Panc1 (cell line): Measurements from ENCODE around the gene CAMK4. TPM values are rescaled to one million over a fixed set of nuclear protein-coding genes. Genes with fewer than 3 reads are reported as not detected.

Experiments
- ATAC-seq: fragments of 200-7000 bp; cut with Tn5 transposase; 2 replicates; pipeline ENCODE4 v1.9.1; 2020; ENCODE audit warnings: mild to moderate bottlenecking, moderate library complexity
- BruUV-seq: library from RNA; stranded (reverse); fragments of 400-500 nt; replicated peaks from 2 replicates; lab custom pipeline; 2021; lab: Mats Ljungman, UMichigan
- CTCF ChIA-PET: fragments of 300-600 bp; sonication (Branson Sonifier 250); formaldehyde crosslinking; loops from one replicate; lab custom pipeline; 2022; ENCODE audit warnings: antibody characterized with exemption; lab: Charles Lee
- POLR2A ChIA-PET: fragments of 300-600 bp; sonication (Branson Sonifier 250); formaldehyde crosslinking; loops from one replicate; lab custom pipeline; 2022; ENCODE audit warnings: antibody characterized with exemption; lab: Charles Lee
- DNase-seq: peaks from one replicate; pipeline ENCODE4 v3.0.0-alpha.2; 2010; ENCODE audit warnings: low read depth, low spot score
- H3K27ac ChIP-seq: 2 replicates; pipeline ENCODE4 v1.5.1; 2011; ENCODE audit warnings: mild to moderate bottlenecking, low read length, inconsistent platforms
- H3K27me3 ChIP-seq: fragments of 200-500 bp; sonication (Bioruptor generic); 2 replicates; pipeline ENCODE4 v1.6.0; 2014; ENCODE audit warnings: low read length, inconsistent platforms; ENCODE audit not compliant: control insufficient read depth, insufficient read depth
- H3K36me3 ChIP-seq: fragments of 200-500 bp; sonication (Bioruptor generic); 2 replicates; pipeline ENCODE4 v1.5.1; 2014; ENCODE audit warnings: inconsistent platforms, mild to moderate bottlenecking, low read length, moderate library complexity; ENCODE audit not compliant: control insufficient read depth, insufficient read depth
- H3K4me1 ChIP-seq: 2 replicates; pipeline ENCODE4 v1.5.1; 2011; ENCODE audit warnings: inconsistent platforms, mild to moderate bottlenecking, low read length, moderate library complexity; ENCODE audit not compliant: control insufficient read depth, insufficient read depth
- H3K4me3 ChIP-seq, 2 experiments: 2 replicates each; pipeline ENCODE4 v1.5.1; 2011 to 2012; ENCODE audit warnings: low read depth in 2 of 2, low read length in 2 of 2, mild to moderate bottlenecking in 2 of 2, inconsistent platforms in 1 of 2, moderate library complexity in 1 of 2
- H3K9me3 ChIP-seq: fragments of 200-500 bp; sonication (Bioruptor generic); 2 replicates; pipeline ENCODE4 v1.5.1; 2014; ENCODE audit warnings: low read depth, mild to moderate bottlenecking, inconsistent platforms, low read length, moderate library complexity; ENCODE audit not compliant: control insufficient read depth, insufficient read depth
- CTCF ChIP-seq: fragments of 450-650 bp; IDR thresholded peaks from 2 replicates; pipeline ENCODE4 v1.5.1; 2017; ENCODE audit warnings: mild to moderate bottlenecking
- POLR2AphosphoS5 ChIP-seq: IDR thresholded peaks from 2 replicates; pipeline ENCODE4 v1.6.1; 2012; ENCODE audit warnings: mild to moderate bottlenecking, low read depth, low read length, moderate library complexity
- REST ChIP-seq, 2 experiments: IDR thresholded peaks; 2 replicates each; pipeline ENCODE4 v1.6.1; 2011 to 2012; ENCODE audit warnings: low read depth in 2 of 2, control low read depth in 1 of 2, low read length in 1 of 2, mild to moderate bottlenecking in 1 of 2, moderate library complexity in 1 of 2; ENCODE audit not compliant: insufficient read depth in 1 of 2
- SIN3A ChIP-seq: IDR thresholded peaks from 2 replicates; pipeline ENCODE4 v1.6.1; 2012; ENCODE audit warnings: low read depth, mild to moderate bottlenecking, low read length, moderate library complexity, borderline replicate concordance; ENCODE audit not compliant: insufficient read depth
- TCF7L2 ChIP-seq: IDR thresholded peaks from 2 replicates; pipeline ENCODE4 v1.6.1; 2011; ENCODE audit warnings: mild to moderate bottlenecking, low read depth, low read length, inconsistent platforms
- in situ Hi-C: cut with HindIII; loops from 2 replicates; pipeline ENCODE4 v1.10.0; 2016; ENCODE audit warnings: low sequenced_read_pairs, low pct_unique_long_range_greater_than_20kb
- intact Hi-C: fragments of 100-400 bp; cut with micrococcal nuclease; formaldehyde crosslinking; loops from one replicate; pipeline ENCODE4 v1.10.0; 2022; ENCODE audit not compliant: unreplicated experiment
- total RNA-seq: library from RNA; stranded (reverse); gene quantifications from one replicate; pipeline ENCODE4 v1.2.1, GENCODE V29; 2021; ENCODE audit not compliant: unreplicated experiment

Gene CAMK4
- total RNA-seq, 1 experiment from 2014 or later, result 0.39 TPM

- BruUV-seq, result no TSS peak
- H3K36me3 ChIP-seq, result no peaks in the 10 kb centered on the region; the same call in 1 of the 2 replicates
- TF ChIP-seq REST (IDR thresholded peaks at IDR 0.05; ENCODE audit: insufficient read depth in 1 of 2, low read depth in 2 of 2, low read length in 1 of 2), result no peak
- TF ChIP-seq SIN3A, result no peak
- TF ChIP-seq TCF7L2, result no peak
- no peak for TF ChIP-seq CTCF
- TF ChIP-seq POLR2AphosphoS5, result no peak
- ATAC-seq (no peak), DNase-seq (no peak)
- ChIA-PET CTCF (no interaction called here), POLR2A (no interaction called here)
- no peak overlapping the region for H3K27ac ChIP-seq
- no peaks in the 10 kb centered on the region for H3K9me3 ChIP-seq
- no peaks in the 10 kb centered on the region; the same call in none of the 2 replicates for H3K27me3 ChIP-seq
- peaks cover 12% of the 10 kb centered on the region for H3K4me1 ChIP-seq
- no peak overlapping the region for H3K4me3 ChIP-seq
- intact Hi-C loops, result no loop called here
- in situ Hi-C loops, result no loop called here
Measured at GRCh38 chr5:111509119-111509518, 284.9 kb downstream of the CAMK4 start.

GRCh38 chr5:111511174-111511830 lies 287.1 kb downstream of the CAMK4 start:
- ATAC-seq (no peak), DNase-seq (no peak)
- in situ Hi-C loops (no loop called here), intact Hi-C loops (no loop called here)
- Histone ChIP-seq H3K27ac (peak overlapping the region; percentile 82), H3K4me3 (peak overlapping the region; percentile 78 to 92), H3K4me1 (peaks cover 12% of the 10 kb centered on the region), H3K36me3 (no peaks in the 10 kb centered on the region), H3K27me3 (no peaks in the 10 kb centered on the region; the same call in none of the 2 replicates), H3K9me3 (no peaks in the 10 kb centered on the region)
- ChIA-PET CTCF (no interaction called here), POLR2A (interaction anchor here (0.6 kb wide), 1 partner anchor 509 kb away, joined by 3 read pairs; no protein-coding TSS in a partner anchor)
- TF ChIP-seq SIN3A (no peak), CTCF (no peak), TCF7L2 (no peak), REST (IDR thresholded peaks at IDR 0.05; ENCODE audit: insufficient read depth in 1 of 2, low read depth in 2 of 2, low read length in 1 of 2) (no peak), POLR2AphosphoS5 (no peak)
- TSS peak; percentile 61 for BruUV-seq
